Fibroblast of upper back skin (primary cell): ENCODE measurements around the gene SARDH.
A peak's percentile ranks its signal among the peaks of the same experiment; 100 is the strongest.

Experiments
- DNase-seq: peaks from one replicate; pipeline ENCODE4 v3.0.0-alpha.2; 2013

SARDH gene

DNA sequence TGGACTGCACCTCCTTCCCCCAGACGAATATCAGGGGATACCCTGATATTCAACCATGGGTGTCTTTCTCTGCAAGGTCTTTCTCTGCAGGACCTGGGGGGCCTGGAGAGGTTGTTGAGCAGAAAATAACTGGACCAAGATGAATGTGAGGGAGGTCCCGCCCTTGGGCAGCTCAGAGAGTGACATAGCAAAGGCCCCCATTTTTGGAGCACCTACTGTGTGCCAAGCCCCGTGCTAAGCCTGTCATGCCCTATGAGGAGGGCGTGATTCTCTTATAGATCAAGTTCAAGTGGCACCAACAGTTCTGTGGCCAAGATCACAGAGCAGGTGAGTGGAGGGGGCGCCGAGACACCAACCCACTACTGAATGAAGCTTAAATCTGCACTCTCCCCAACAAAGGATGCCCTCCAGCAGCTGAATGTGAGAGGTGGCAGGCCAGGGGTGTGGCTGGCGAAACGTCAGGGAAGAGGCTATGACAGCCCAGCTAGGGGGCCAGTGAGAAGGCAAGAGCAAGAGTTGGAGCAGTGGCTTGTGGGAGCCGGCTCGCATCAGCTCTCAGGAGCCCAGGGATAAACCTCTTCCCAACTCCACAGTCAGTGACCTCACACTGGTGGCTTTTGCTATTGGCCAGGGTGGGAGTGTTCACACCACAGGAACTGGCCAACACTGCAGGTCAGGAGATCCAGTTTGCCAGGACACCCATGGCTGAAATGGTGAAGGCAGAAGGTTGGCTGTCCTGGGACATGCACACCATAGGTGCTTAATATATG lies 5.3 kb downstream of the SARDH start:
- DNase-seq: no peak

- DNase-seq: no peak
Observed at GRCh38 chr9:133731876-133732638, 6.1 kb downstream of the SARDH start.

- no peak for DNase-seq
Observed at GRCh38 chr9:133730994-133731715, 7.0 kb downstream of the SARDH start.

GRCh38 chr9:133729617-133730281 lies 8.4 kb downstream of the SARDH start:
- no peak for DNase-seq

DNA sequence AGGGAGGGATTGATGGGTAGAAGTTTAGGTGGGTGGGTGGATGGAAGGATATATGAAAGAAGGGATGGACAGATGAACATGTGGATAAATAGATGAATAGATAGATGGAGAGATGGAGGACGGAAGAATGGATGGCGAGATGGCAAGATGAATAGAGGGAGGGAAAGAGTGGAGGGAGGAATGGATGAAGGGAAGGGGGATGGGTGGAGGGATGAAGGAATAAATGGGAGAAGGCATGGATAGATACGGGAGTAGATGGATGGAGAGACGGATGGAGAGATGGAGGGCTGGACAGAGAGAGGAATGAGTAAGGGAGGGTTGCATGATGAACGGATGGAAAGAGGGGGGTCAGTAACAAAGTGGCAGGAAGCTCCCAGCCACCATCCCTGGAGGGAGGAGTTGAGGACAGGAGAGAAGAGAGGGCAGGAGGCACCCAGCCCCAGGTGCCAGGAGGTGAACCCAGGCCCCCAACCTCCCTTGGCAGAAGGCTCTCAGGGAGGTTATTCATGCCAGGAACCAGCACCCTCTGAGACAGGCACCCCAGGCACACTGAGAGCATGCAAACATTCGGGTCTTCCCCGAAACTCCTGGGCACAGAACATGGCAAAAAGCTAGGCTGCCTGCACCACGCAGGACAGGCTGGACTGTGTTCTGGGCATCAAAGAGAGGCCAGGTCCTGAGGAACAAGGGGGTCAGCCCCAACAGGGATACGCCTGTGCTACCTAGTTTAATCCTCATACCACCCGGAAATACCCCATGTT lies 9.1 kb downstream of the SARDH start:
- DNase-seq: no peak

DNA sequence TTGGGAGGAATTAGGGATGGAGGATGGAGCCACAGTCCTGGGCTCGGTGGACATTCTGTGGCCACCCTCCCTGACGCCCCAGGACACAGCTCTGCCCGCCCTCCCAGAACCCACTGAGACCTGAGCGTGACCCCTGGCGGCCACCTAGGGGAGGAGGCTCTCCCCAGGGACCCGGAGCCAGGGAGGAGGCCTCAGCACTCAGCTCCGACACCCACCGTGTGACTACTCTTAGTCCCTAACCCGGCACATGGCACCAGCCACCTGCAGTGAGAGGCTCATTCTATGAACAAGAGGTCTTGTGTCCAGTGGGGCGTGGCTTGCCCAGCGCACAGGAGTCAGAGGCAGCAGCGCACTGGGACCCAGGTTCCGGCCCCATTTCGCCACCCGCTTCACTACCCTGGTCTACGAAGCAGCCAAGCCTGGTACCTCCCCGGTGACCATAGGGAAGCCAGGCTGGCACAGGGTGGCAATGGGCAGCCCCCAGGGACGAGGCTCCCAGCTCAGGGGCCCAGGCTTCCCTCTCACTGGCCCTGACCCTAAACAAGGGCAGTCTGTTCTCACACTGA lies 10.2 kb downstream of the SARDH start:
- DNase-seq: no peak

DNA sequence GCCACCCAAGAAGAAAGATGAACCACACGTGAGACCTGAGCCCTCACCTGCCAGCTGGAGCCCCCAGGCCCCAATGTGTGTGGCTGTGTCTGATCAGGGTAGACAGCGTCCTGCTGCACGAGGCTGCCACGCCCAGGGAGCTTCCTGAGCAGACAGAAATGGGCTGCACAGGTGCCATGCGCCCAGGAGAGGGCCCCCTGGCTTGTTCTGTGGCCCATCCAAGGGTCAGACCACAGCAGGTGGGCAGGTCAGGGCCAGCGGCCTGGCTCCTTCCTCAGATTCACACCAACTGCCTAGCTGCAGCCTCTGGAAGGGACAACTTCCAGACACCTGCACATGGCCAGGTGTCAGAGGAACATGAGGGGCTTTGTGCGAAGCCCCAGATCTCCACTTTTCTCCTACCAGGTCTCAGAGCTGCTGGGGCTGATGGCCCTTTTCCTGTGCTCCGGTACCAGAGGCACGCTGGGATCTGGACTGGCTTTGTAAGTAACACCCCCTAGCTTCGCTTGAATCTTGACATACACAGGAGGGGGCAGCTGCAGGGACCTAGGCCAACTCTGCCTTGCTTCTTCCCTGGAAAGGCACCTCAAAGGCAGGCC lies 10.8 kb downstream of the SARDH start:
- no peak for DNase-seq

DNA sequence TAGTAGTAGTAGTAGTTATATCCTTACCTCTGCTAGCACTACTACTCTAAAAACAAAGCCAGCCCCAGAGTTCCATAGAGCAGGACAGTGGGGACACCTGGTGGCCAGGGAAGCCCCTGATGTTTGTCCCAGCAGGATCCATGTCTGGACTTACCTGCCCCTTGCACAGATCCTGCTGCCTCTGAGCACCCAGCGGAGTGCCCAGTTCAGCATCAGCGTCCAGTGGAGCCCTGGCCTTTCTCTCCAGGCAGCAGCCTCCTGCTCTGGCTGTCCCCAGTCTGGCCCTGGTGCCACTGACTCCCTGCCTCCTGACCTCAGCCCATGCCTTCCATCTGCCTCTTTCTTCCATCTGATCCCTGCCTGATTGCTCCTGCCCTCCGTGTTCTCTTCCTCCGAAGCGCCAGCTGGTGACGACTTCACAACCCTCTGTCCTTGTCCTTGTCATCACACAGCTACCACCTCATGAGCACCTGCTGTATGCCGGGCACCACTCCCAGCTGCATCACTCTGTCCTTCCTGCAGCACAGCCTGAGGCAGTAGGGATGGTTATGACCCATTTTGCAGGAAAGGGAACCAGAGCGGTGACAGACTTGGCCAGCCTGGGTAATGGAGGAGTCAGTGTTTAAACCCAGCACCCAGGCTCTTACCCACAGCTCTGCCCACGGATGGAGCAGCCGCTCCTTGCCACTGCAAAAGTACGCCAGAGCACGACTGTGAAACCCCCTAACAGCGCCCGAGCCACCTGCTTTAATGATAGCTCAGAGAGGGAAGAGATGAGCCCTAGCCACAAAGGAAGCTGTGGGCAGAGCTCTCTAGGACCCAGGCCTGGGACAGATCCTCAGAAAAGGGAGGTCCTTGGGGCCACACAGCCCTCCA lies 11.5 kb downstream of the SARDH start:
- peak; percentile 36 for DNase-seq

DNA sequence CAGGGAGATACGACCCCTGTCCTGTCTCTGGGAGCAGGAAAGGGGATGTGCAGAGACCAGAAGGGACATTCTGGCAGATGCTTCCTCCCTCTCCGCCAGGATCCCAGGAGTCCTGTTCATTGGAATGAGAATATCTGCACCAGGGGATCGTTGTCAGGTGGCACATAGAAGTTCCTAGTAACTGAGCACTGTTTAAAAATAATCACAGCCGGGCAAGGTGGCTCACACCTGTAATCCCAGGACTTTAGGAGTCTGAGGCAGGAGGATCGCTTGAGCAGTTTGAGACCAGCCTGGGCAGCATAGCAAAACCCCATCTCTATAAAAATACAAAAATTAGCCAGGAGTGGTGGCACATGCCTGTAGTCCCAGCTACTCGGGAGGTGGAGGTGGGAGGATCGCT lies 12.3 kb downstream of the SARDH start:
- no peak for DNase-seq

- DNase-seq: no peak
Observed at GRCh38 chr9:133718563-133719315, 19.4 kb downstream of the SARDH start.

DNA sequence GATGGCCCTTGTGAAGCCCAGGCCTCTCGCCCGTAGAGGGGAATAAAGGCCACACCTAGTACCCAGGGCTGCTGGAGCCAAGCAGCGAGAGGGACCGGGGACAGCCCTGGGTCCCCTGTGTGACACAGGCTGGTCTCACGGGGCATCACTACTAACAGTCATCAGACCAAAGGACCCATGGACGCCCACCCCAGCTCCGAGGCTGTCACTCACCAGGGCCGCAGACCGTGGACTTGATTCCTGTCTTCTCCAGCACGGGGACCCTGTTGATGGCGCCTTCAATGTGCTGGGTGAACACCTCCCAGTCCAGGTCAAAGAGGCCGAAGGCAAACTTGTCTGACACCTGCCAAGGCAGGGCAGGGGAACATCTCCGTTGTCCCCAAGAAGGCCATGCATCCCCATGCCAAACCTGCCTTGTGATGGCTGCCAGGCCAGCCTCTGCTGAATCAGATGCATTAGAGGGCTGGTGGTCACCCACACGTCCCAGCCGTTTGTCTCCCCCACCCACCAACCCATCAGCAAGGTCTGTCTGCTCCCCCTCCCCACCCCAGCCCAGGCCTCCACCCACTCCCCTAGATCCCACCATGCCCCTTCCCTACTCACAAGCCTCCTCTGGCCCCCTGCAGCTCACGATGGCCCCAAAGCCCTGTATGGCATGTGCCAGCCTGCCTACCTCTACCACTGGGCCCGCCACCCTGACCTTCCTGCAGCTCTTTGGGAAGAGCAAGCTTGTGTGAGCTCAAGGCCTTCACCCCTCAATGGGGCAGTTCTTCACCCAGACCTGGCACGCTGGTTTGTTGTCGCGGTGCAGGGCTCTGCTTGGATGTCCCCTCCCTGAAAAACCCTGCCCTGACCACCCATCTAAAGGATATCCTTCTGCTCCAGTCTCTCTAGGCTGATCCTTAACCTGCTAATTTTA lies 20.8 kb downstream of the SARDH start:
- no peak for DNase-seq

DNA sequence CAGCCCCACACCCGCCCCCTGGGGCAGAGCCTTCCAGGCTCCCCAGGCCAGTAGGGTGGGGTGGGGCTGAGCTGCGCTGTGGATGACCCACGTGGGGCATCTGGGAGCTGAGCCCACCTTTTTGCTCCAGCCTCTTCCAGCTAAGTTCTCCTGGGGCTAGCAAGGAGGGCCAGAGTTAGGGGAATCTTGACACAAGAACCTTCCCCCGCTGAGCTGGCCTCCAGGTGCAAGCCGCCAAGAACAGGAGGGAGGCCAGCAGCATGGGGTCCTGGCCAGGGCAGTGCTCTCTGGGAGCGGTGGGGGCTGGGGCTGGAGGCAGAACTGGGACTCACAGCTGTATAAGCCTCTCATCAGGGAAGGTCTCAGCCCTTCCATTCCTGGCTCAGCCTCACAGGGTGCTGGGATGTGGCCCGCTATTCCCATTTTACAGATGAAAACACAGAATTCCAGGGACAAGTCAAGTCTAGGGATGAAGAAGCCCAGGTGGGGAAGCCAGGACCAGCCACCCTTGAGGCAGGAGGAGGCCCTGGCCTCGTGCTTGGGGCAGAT lies 21.5 kb downstream of the SARDH start:
- DNase-seq: peak; percentile 44

- peak; percentile 31 for DNase-seq
Observed at GRCh38 chr9:133715866-133716563, 22.1 kb downstream of the SARDH start.

GRCh38 chr9:133715295-133715865 lies 22.8 kb downstream of the SARDH start:
- DNase-seq: peak; percentile 26

- DNase-seq: peak; percentile 75
Observed at GRCh38 chr9:133714606-133715294, 23.4 kb downstream of the SARDH start.

GRCh38 chr9:133713960-133714495 lies 24.1 kb downstream of the SARDH start:
- no peak for DNase-seq
